ENCODE measurements around the gene RPL27A. TPM values are rescaled to one million over a fixed set of nuclear protein-coding genes. Genes with fewer than 3 reads are reported as not detected.

The RPL27A gene
- polyA plus RNA-seq, 1 of the 3 experiments (the other 2 are of a cell fraction), result 1,162 TPM

- H3K9me2 ChIP-seq, result no peaks in the 10 kb centered on the region
- ChIA-PET POLR2A (interaction anchor here (1.2 to 1.4 kb wide), 2 partner anchors 11 to 13 kb away, joined by 3 read pairs; no protein-coding TSS in a partner anchor), CTCF (no interaction called here)
- H3K4me1 ChIP-seq (ENCODE audit: control insufficient read depth in 1 of 2, insufficient read depth in 2 of 2, low read depth in 1 of 2, low read length in 1 of 2), result peaks cover 12 to 15% of the 10 kb centered on the region in 2 experiments
- H3K9me3 ChIP-seq, result no peaks in the 10 kb centered on the region
- H3K9ac ChIP-seq, result peak overlapping the region; percentile 56
- H3K36me3 ChIP-seq (replicated peaks in 1 of 2; ENCODE audit: control insufficient read depth in 1 of 2, insufficient read depth in 2 of 2, low read length in 1 of 2), result peaks cover 2 to 10% of the 10 kb centered on the region in 2 experiments
- H3K4me2 ChIP-seq, result peak overlapping the region; percentile 70
- H3F3A ChIP-seq (replicated peaks; ENCODE audit: insufficient read depth), result peaks cover 35% of the 10 kb centered on the region
- DNase-seq, result peak; percentile 32
- no peaks in the 10 kb centered on the region; the same call in 1 of the 2 replicates for H4K20me1 ChIP-seq (ENCODE audit: insufficient read depth)
- H3K27ac ChIP-seq (ENCODE audit: low read depth in 2 of 2, low read length in 1 of 2), result peak overlapping the region; percentile 74 to 94
- 0 out of 4 replicates have a peak overlapping the region, but pooled peaks of 1 of the 2 experiments have one; percentile 25 for H3K4me3 ChIP-seq (ENCODE audit: low read depth in 2 of 2, low read length in 1 of 2)
- 8% methylated on average over 4 of the region's 4 CpGs for WGBS (ENCODE audit: low lambda C conversion rate)
- H3K79me2 ChIP-seq (ENCODE audit: insufficient read depth), result no peaks in the 10 kb centered on the region
- no peaks in the 10 kb centered on the region for H3K27me3 ChIP-seq (ENCODE audit: insufficient read depth)
- peak overlapping the region; percentile 61; the same call in 1 of the 2 replicates for H2AFZ ChIP-seq (ENCODE audit: low read depth)
- TF ChIP-seq SMC3 (IDR thresholded peaks at IDR 0.05; ENCODE audit: low read depth, low read length) (no peak), RXRA (IDR thresholded peaks at IDR 0.05; ENCODE audit: borderline replicate concordance, low read depth) (peak; percentile 63; the same call in 1 of the 2 replicates), SIN3A (IDR thresholded peaks at IDR 0.05; ENCODE audit: borderline replicate concordance, low read depth, low read length) (no peak), FOXJ3 (CRISPR knock-in tag; IDR thresholded peaks at IDR 0.05) (no peak), TEAD4 (IDR thresholded peaks at IDR 0.05; ENCODE audit: borderline replicate concordance, insufficient read depth) (peak; percentile 44; the same call in 1 of the 2 replicates), NRF1 (IDR thresholded peaks at IDR 0.05; ENCODE audit: low read depth, low read length) (no peak), USF1 (IDR thresholded peaks at IDR 0.05; ENCODE audit: borderline replicate concordance, low read depth) (no peak), MXI1 (IDR thresholded peaks at IDR 0.05; ENCODE audit: low read depth, low read length) (no peak), NFIC (IDR thresholded peaks at IDR 0.05; ENCODE audit: borderline replicate concordance) (peak; percentile 83), POLR2AphosphoS5 (IDR thresholded peaks at IDR 0.05; ENCODE audit: low read depth, low read length) (peak; percentile 68), JUND (IDR thresholded peaks at IDR 0.05) (peak; percentile 79), CTCF (IDR thresholded peaks at IDR 0.05) (no peak), TCF12 (IDR thresholded peaks at IDR 0.05) (peak; percentile 78), EZH2phosphoT487 (IDR thresholded peaks at IDR 0.05; ENCODE audit: borderline replicate concordance, low read depth) (no peak), ZBTB33 (IDR thresholded peaks at IDR 0.05; ENCODE audit: borderline replicate concordance, low read depth) (no peak), RFX5 (IDR thresholded peaks at IDR 0.05; ENCODE audit: low read length) (no peak), FOSL2 (IDR thresholded peaks at IDR 0.05; ENCODE audit: borderline replicate concordance, low read depth) (peak; percentile 85), CHD2 (IDR thresholded peaks at IDR 0.05; ENCODE audit: low read length, partially characterized antibody) (no peak)
- TF ChIP-seq, protein P1, sequence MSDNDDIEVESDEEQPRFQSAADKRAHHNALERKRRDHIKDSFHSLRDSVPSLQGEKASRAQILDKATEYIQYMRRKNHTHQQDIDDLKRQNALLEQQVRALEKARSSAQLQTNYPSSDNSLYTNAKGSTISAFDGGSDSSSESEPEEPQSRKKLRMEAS (IDR thresholded peaks at IDR 0.05; ENCODE audit: low read depth), result no peak; the same call in 1 of the 2 replicates
- TF ChIP-seq, protein P2, sequence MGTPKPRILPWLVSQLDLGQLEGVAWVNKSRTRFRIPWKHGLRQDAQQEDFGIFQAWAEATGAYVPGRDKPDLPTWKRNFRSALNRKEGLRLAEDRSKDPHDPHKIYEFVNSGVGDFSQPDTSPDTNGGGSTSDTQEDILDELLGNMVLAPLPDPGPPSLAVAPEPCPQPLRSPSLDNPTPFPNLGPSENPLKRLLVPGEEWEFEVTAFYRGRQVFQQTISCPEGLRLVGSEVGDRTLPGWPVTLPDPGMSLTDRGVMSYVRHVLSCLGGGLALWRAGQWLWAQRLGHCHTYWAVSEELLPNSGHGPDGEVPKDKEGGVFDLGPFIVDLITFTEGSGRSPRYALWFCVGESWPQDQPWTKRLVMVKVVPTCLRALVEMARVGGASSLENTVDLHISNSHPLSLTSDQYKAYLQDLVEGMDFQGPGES (IDR thresholded peaks at IDR 0.05; ENCODE audit: low read depth, low read length), result no peak
- TF ChIP-seq, protein P3, sequence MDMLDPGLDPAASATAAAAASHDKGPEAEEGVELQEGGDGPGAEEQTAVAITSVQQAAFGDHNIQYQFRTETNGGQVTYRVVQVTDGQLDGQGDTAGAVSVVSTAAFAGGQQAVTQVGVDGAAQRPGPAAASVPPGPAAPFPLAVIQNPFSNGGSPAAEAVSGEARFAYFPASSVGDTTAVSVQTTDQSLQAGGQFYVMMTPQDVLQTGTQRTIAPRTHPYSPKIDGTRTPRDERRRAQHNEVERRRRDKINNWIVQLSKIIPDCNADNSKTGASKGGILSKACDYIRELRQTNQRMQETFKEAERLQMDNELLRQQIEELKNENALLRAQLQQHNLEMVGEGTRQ (IDR thresholded peaks at IDR 0.05; ENCODE audit: borderline replicate concordance, low read depth, low read length), result no peak
- TF ChIP-seq, protein P4, sequence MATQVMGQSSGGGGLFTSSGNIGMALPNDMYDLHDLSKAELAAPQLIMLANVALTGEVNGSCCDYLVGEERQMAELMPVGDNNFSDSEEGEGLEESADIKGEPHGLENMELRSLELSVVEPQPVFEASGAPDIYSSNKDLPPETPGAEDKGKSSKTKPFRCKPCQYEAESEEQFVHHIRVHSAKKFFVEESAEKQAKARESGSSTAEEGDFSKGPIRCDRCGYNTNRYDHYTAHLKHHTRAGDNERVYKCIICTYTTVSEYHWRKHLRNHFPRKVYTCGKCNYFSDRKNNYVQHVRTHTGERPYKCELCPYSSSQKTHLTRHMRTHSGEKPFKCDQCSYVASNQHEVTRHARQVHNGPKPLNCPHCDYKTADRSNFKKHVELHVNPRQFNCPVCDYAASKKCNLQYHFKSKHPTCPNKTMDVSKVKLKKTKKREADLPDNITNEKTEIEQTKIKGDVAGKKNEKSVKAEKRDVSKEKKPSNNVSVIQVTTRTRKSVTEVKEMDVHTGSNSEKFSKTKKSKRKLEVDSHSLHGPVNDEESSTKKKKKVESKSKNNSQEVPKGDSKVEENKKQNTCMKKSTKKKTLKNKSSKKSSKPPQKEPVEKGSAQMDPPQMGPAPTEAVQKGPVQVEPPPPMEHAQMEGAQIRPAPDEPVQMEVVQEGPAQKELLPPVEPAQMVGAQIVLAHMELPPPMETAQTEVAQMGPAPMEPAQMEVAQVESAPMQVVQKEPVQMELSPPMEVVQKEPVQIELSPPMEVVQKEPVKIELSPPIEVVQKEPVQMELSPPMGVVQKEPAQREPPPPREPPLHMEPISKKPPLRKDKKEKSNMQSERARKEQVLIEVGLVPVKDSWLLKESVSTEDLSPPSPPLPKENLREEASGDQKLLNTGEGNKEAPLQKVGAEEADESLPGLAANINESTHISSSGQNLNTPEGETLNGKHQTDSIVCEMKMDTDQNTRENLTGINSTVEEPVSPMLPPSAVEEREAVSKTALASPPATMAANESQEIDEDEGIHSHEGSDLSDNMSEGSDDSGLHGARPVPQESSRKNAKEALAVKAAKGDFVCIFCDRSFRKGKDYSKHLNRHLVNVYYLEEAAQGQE (IDR thresholded peaks at IDR 0.05; ENCODE audit: low read depth, low read length), result no peak
These were observed 11.4 kb upstream of the RPL27A start for GRCh38 chr11:8671193-8671612.
